ENCODE data around the gene CKMT2. TPM values are rescaled to one million over a fixed set of nuclear protein-coding genes. Genes with fewer than 3 reads are reported as not detected.

The CKMT2 gene
- total and polyA plus RNA-seq, 2 donors (not counting 3 experiments of a cell fraction or from before 2014, with no cell fraction given) = not detected

- H3K9me1 ChIP-seq (replicated peaks; ENCODE audit: control insufficient read depth, extremely low read depth, insufficient read depth, low read length) = no peaks in the 10 kb centered on the region
- no peak overlapping the region for H3K9ac ChIP-seq (replicated peaks; ENCODE audit: extremely low read depth, insufficient read depth, low read length)
- no peak overlapping the region for H2AFZ ChIP-seq (ENCODE audit: low read depth, low read length)
- H4K20me1 ChIP-seq (replicated peaks; ENCODE audit: control insufficient read depth, extremely low read depth, insufficient read depth, low read length) = no peaks in the 10 kb centered on the region
- dilution Hi-C loops (cut with MboI; ENCODE audit: extremely low pct_ligation_motif_present, low sequenced_read_pairs) = no loop called here
- no peak overlapping the region for H3K27ac ChIP-seq (ENCODE audit: insufficient read depth, low read depth, low read length)
- CTCF ChIA-PET = interaction anchor here (1.0 to 3.5 kb wide), 4 partner anchors 84 to 711 kb away, joined by 3 to 50 read pairs (median 4); no protein-coding TSS in a partner anchor
- no peak overlapping the region for H3K4me2 ChIP-seq (ENCODE audit: insufficient read depth, low read length)
- POLR2A ChIA-PET = no interaction called here
- TF ChIP-seq POLR2AphosphoS5 (IDR thresholded peaks at IDR 0.05; ENCODE audit: insufficient read depth, low read depth, low read length) (no peak), CTCF (IDR thresholded peaks at IDR 0.05; ENCODE audit: extremely low read depth in 1 of 2, insufficient read depth in 1 of 2, low read depth in 1 of 2, low read length in 2 of 2) (no peak), MYC (IDR thresholded peaks at IDR 0.05; ENCODE audit: low read depth, low read length) (no peak), FOS (IDR thresholded peaks at IDR 0.05; ENCODE audit: borderline replicate concordance, insufficient read depth, low read length) (no peak), GATA2 (IDR thresholded peaks at IDR 0.05; ENCODE audit: insufficient read depth, insufficient read length, low read depth, low read length) (no peak), MAX (IDR thresholded peaks at IDR 0.05; ENCODE audit: insufficient read depth, insufficient read length) (no peak), POLR2A (IDR thresholded peaks at IDR 0.05; ENCODE audit: low read depth, low read length) (no peak), JUN (IDR thresholded peaks at IDR 0.05; ENCODE audit: borderline replicate concordance, insufficient read depth, insufficient read length, low read depth) (no peak), EZH2 (IDR thresholded peaks at IDR 0.05; ENCODE audit: borderline replicate concordance, low read depth, low read length, severe bottlenecking) (no peak)
- DNase-seq (ENCODE audit: low read depth, low spot score) = no peak
- no peaks in the 10 kb centered on the region for H3K36me3 ChIP-seq (ENCODE audit: control insufficient read depth in 2 of 2, extremely low read depth in 1 of 2, insufficient read depth in 2 of 2, low read length in 2 of 2)
- H3K9me3 ChIP-seq (replicated peaks; ENCODE audit: control insufficient read depth, insufficient read depth, low read length) = no peaks in the 10 kb centered on the region
- FAIRE-seq = no peak
- H3K27me3 ChIP-seq (ENCODE audit: control insufficient read depth in 2 of 2, insufficient read depth in 2 of 2, low read length in 2 of 2) = peaks cover 5 to 14% of the 10 kb centered on the region in 2 experiments
- H3K4me3 ChIP-seq (replicated peaks in 1 of 3; ENCODE audit: insufficient read depth in 1 of 3, low read depth in 1 of 3, low read length in 3 of 3) = no peak overlapping the region
- intact Hi-C loops (cut with micrococcal nuclease) = loop anchor here (10.0 kb wide), 1 partner anchor 1098 kb away; no protein-coding TSS in a partner anchor
- no TSS peak for BruUV-seq (replicated peaks)
- H3K4me1 ChIP-seq (ENCODE audit: control insufficient read depth, extremely low read depth, insufficient read depth, low read length) = no peaks in the 10 kb centered on the region
- no peaks in the 10 kb centered on the region for H3K79me2 ChIP-seq (ENCODE audit: control insufficient read depth, insufficient read depth, low read length)
Observed at GRCh38 chr5:81192373-81192750, 40.8 kb upstream of the CKMT2 start.
